Fibroblast of skin of left biceps (primary cell): Measurements from ENCODE around the gene TIMELESS.
"Not testable (repeated sequence)": the region's sequence is repeated elsewhere in the genome, so short reads cannot be mapped to it uniquely, and the experiment has no call there.

Experiments used
- DNase-seq, 2 experiments: peaks; one replicate each; pipeline ENCODE4 v3.0.0-alpha.2; 2013; ENCODE audit warnings: low read depth in 2 of 2

TIMELESS gene

GRCh38 chr12:56448860-56449621, at the start of gene TIMELESS:
Gene TIMELESS, minus strand, starts transcription at chr12:56449426. Its CDS starts 15,256 bp downstream, at chr12:56434170.
- peak; percentile 47 to 60 for DNase-seq

DNA sequence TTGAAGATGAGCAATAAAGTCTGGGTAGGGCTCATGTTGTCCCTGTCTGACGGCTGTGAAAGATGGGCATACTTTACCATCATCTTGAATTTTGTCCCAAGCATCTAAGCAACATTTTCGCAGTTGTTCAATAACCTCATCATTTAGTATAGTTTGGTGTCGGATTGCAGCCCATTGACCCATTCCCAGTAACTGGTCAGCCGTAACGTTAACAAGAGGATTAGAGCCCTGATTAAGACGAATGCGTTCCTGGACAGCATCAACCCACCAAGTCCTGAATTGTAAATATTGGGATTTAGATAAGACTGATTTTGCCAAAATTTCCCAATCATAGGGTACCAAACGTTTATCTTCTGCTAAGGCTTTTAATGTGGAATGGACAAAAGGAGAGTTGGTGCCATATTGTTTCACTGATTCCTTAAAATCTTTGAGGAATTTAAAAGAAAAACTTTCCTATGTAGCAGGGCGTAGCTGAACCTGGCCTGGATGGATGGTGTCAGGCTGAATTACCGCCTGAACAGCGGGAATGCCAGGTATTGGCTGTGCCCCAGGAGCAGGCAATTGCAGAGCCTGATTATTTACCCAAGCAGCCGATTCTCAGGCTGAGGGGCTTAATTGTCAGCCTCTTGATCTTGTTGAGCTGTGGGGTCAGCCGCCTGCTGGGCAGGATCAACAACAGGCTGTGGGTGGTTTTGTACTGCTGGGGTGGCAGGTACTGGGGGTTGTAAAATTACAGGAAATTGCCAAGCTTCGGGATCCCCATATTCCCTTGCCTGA, 49.1 kb upstream of the TIMELESS start:
- not testable (repeated sequence) for DNase-seq

DNA sequence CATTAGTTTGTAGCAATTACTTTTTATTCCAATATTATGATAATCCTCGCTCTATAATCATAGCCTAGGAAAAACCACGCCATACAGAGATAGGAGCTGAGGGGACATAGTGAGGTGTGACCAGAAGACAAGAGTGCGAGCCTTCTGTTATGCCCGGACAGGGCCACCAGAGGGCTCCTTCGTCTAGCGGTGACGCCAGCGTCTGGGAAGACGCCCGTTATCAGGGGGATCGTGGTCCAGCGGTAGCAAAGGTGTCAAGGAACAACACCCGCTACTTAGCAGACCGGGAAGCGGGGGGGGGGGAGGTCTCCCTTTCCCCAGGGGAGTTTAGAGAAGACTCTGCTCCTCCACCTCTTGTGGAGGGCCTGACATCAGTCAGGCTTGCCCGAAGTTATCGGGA, 47.5 kb upstream of the TIMELESS start:
- DNase-seq, result not testable (repeated sequence)

- not testable (repeated sequence) for DNase-seq
These were observed 45.3 kb upstream of the TIMELESS start for GRCh38 chr12:56494481-56494880.

DNA sequence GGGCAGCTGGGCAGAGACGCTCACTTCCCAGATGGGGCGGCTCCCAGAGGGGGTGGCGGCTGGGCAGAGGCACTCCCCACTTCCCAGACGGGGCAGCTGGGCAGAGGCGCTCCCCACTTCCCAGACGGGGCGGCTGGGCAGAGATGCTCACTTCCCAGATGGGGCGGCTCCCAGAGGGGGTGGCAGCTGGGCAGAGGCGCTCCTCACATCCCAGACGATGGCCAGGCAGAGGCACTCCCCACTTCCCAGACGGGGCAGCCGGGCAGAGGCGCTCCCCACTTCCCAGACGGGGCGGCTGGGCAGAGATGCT, 44.8 kb upstream of the TIMELESS start:
- DNase-seq, result not testable (repeated sequence)

GRCh38 chr12:56493409-56494105, 44.3 kb upstream of the TIMELESS start:
- not testable (repeated sequence) for DNase-seq

- DNase-seq, result no peak
These were observed 41.1 kb upstream of the TIMELESS start for GRCh38 chr12:56490360-56490759.

DNA sequence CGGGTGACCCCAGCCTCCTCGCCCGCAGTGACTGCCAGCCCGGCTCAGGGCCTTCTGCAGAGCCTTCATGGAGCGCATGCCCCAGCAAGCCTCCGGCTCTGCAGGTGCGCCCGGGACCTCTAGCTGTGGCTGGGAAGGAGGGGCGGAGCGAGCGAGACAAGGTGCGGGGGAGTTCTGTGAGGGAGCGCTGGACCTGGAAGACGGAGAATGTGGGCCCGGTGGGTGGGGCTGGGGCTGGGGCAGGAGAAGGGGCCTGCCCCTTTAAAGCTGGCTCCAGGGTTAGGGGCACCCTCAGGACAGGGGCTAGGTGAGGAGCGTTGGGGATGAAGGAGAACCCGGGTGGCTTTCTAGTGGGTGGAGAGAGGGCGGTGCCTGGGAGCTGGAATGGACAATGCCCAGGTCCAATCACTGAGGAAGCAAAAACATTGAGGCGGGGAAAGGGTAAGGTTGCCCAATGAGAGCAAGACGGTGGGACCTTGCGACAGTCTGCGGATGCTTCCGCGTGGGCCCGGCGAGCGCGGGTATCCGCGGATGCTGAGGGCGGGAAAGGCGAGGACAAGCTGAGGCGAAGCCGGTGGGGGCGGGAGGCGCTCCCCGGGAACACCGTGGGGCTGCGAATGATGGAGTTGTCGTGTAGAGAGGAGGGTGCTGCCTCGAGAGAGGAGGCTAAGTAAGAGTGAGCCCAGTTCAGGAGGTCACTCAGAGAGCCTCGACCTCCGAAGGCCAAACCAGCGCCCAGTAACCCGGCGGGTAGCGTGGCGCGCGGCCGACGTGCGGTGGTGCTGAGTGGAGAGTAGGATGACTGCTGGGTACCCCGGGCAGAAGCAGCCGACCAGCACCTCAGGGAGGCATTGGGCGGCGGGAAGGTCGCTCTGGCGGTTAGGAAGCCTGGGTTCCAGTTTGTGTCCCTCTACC, 39.1 kb upstream of the TIMELESS start, which contains the start of gene GLS2:
Gene GLS2, minus strand, starts transcription at position 121 of the 915 bp plus-strand sequence. Its CDS starts 43 bp downstream, at position 78.
- DNase-seq, result peak; percentile 33 to 40

- no peak for DNase-seq
These were observed 38.3 kb upstream of the TIMELESS start for GRCh38 chr12:56487448-56488040.

DNA sequence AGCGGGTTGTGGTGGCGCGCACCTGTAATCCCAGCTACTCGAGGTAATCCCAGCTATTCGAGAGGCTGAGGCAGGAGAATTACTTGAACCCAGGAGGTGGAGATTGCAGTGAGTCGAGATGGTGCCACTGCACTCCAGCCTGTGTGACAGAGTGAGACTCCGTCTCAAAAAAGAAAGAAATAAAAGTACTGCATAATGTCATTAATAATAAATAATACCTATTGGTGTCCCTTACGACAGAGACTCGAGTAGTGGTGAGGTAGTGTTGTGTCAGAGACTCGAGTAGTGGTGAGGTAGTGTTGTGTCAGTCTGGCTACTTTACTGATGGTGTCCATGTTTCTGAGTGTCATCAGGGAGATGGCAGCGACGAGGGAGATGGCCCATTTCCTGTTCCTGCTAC, 37.5 kb upstream of the TIMELESS start:
- DNase-seq, result no peak

- no peak for DNase-seq
These were observed 35.3 kb upstream of the TIMELESS start for GRCh38 chr12:56484566-56484965.

- no peak for DNase-seq
These were observed 30.4 kb upstream of the TIMELESS start for GRCh38 chr12:56479625-56480024.

DNA sequence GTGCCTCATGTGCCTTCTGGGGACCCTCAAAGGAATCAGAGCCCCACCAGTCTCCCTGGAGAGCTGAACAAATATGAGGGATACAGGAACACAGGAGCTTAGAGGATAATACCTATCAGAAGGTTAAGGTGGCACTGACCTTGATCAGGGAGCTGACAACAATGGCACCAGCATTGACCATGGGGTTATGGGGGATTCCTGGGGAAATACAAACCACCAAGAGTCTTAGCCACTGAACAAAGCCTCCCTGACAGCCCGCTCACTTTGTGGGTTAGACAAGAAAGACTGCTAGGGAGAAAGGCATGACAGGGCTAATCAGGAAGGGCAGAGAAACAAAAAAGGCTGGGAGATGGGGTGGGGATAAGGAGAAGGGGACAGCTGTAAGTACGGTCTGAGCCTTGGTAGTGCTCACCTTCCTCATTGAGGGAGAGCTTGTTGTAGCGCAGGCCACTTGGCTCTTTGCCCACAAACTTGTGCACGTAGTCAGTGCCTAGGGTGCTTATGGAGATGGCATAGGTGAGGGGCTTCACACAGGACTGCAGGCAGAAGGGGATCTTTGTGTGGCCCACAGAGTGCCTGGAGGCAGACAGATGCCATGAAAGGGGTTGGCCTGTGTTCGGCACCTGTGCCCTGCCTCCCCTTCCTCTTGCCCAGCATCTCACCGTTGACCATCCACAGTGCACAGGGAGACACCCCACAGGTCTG, 28.4 kb upstream of the TIMELESS start:
- no peak for DNase-seq

- DNase-seq, result no peak
These were observed 27.8 kb upstream of the TIMELESS start for GRCh38 chr12:56476972-56477432.

GRCh38 chr12:56476143-56476542, 26.9 kb upstream of the TIMELESS start:
- no peak for DNase-seq

GRCh38 chr12:56474389-56474788, 25.2 kb upstream of the TIMELESS start:
- DNase-seq, result no peak

DNA sequence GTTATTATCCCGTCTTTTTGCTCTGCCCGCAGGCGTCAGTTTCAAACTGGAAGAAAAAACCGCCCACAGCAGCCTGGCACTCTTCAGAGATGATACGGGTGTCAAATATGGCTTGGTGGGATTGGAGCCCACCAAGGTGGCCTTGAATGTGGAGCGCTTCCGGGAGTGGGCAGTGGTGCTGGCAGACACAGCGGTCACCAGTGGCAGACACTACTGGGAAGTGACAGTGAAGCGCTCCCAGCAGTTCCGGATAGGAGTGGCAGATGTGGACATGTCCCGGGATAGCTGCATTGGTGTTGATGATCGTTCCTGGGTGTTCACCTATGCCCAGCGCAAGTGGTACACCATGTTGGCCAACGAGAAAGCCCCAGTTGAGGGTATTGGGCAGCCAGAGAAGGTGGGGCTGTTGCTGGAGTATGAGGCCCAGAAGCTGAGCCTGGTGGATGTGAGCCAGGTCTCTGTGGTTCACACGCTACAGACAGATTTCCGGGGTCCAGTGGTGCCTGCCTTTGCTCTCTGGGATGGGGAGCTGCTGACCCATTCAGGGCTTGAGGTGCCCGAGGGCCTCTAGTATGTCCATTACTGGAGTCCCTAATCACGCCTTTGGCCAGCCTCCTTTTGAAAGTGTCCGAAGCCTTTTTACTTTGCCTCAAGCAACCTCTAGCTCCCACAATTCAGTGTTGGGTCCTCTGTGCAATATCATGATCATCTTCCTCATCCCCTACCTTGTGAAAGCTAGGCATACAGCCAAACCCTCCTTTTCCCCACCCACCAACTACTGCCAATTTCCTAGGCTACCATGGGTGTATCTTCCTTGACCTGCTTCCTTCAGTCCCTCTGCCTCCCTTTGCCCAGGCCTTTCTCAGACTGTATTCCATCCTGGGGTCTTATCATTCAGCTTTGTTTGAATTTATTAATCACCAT, 20.0 kb upstream of the TIMELESS start:
- no peak for DNase-seq

DNA sequence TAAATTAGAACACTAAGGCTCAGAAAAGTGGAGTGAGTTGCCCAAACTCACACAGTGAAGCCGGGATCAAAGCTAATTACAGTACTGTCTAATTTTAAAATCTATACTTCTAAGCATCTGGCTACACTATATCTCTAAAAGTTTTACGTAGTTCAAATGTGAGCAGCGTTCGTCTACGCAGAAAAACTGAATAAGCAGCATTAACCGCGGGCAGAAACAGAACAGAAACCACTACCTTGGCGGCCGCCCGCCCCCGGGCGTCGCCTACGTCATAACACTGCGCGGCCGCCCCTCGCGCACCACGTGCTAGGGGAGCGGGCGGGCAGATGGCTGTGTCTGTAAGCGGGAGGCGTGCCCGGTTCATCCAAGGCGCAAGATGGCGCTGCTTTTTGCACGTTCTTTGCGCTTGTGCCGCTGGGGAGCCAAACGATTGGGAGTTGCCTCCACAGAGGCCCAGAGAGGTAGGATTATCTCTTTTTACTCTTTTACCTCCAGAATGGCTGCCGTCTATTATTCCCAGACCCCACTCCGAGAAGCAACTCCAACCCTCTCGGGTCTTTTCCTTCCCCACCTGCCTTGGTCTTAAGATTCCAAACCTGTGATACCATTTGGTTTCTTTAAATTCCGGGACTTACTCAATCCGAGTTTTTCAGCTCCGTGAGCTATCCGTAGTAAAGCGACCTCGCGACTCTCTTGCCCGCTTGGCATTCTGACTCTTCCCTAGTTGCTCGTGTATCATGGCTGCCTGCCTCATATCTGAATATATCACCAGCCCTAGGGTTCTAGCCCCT, 19.2 kb upstream of the TIMELESS start, which contains the start of gene SPRYD4:
Gene SPRYD4, plus strand, starts transcription at position 363 of the 791 bp plus-strand sequence. Its CDS starts 14 bp downstream, at position 377.
- DNase-seq, result peak; percentile 69 to 71
